ENCODE results near the gene ABCC6. TPM values are rescaled to one million over a fixed set of nuclear protein-coding genes. Genes with fewer than 3 reads are reported as not detected.

The ABCC6 gene
- total RNA-seq, 1 experiment from 2014 or later = 0.73 TPM

GRCh38 chr16:16171332-16171919 lies 51.9 kb downstream of the ABCC6 start:
- intact Hi-C loops (cut with micrococcal nuclease) = no loop called here
- Histone ChIP-seq H3K9ac (ENCODE audit: low read length) (no peak overlapping the region), H2AFZ (ENCODE audit: low read length) (no peak overlapping the region), H3K4me3 (ENCODE audit: low read length) (no peak overlapping the region), H3F3A (ENCODE audit: low read length, unreplicated experiment) (no peaks in the 10 kb centered on the region), H3K27ac (ENCODE audit: low read length) (no peak overlapping the region), H3K79me2 (ENCODE audit: low read length) (no peaks in the 10 kb centered on the region), H3K4me2 (ENCODE audit: low read length) (no peak overlapping the region), H3K36me3 (ENCODE audit: low read depth, low read length) (no peaks in the 10 kb centered on the region), H3K9me3 (ENCODE audit: low read length) (no peaks in the 10 kb centered on the region), H3K27me3 (ENCODE audit: low read length) (no peaks in the 10 kb centered on the region), H3K4me1 (ENCODE audit: insufficient read depth, low read length) (no peaks in the 10 kb centered on the region), H4K20me1 (ENCODE audit: low read length) (no peaks in the 10 kb centered on the region), H3K9me2 (replicated peaks; ENCODE audit: low read length) (no peaks in the 10 kb centered on the region)
- ChIA-PET POLR2A (ENCODE audit: unreplicated experiment) (no interaction called here), CTCF (no interaction called here)
- ATAC-seq (no peak), DNase-seq (no peak)
- TF ChIP-seq EZH2phosphoT487 (IDR thresholded peaks at IDR 0.05; ENCODE audit: borderline replicate concordance, low read length) (no peak), EZH2 (IDR thresholded peaks at IDR 0.05; ENCODE audit: low read length, unreplicated experiment) (no peak), CTCF (conservative IDR thresholded peaks at IDR 0.05; ENCODE audit: low read depth, low read length) (no peak)
- no TSS peak for BruUV-seq (replicated peaks)

GRCh38 chr16:16169615-16170014 lies 53.7 kb downstream of the ABCC6 start:
- intact Hi-C loops (cut with micrococcal nuclease) = no loop called here
- Histone ChIP-seq H2AFZ (ENCODE audit: low read length) (no peak overlapping the region), H3K27me3 (ENCODE audit: low read length) (no peaks in the 10 kb centered on the region), H3K9me3 (ENCODE audit: low read length) (no peaks in the 10 kb centered on the region), H3K4me1 (ENCODE audit: insufficient read depth, low read length) (no peaks in the 10 kb centered on the region), H3K79me2 (ENCODE audit: low read length) (no peaks in the 10 kb centered on the region), H3K9ac (ENCODE audit: low read length) (no peak overlapping the region), H3K27ac (ENCODE audit: low read length) (no peak overlapping the region), H3K9me2 (replicated peaks; ENCODE audit: low read length) (no peaks in the 10 kb centered on the region), H3K4me2 (ENCODE audit: low read length) (no peak overlapping the region), H3F3A (ENCODE audit: low read length, unreplicated experiment) (no peaks in the 10 kb centered on the region), H3K36me3 (ENCODE audit: low read depth, low read length) (no peaks in the 10 kb centered on the region), H4K20me1 (ENCODE audit: low read length) (no peaks in the 10 kb centered on the region), H3K4me3 (ENCODE audit: low read length) (no peak overlapping the region)
- no peak for ATAC-seq
- CTCF ChIA-PET = no interaction called here
- DNase-seq = no peak
- BruUV-seq (replicated peaks) = no TSS peak
- POLR2A ChIA-PET (ENCODE audit: unreplicated experiment) = no interaction called here
- TF ChIP-seq EZH2phosphoT487 (IDR thresholded peaks at IDR 0.05; ENCODE audit: borderline replicate concordance, low read length) (no peak), EZH2 (IDR thresholded peaks at IDR 0.05; ENCODE audit: low read length, unreplicated experiment) (no peak), CTCF (conservative IDR thresholded peaks at IDR 0.05; ENCODE audit: low read depth, low read length) (no peak)

GRCh38 chr16:16168431-16168830 lies 54.9 kb downstream of the ABCC6 start:
- Histone ChIP-seq H3K4me3 (ENCODE audit: low read length) (no peak overlapping the region), H2AFZ (ENCODE audit: low read length) (no peak overlapping the region), H3K4me2 (ENCODE audit: low read length) (no peak overlapping the region), H3K36me3 (ENCODE audit: low read depth, low read length) (no peaks in the 10 kb centered on the region), H3K9me3 (ENCODE audit: low read length) (no peaks in the 10 kb centered on the region), H3F3A (ENCODE audit: low read length, unreplicated experiment) (no peaks in the 10 kb centered on the region), H4K20me1 (ENCODE audit: low read length) (no peaks in the 10 kb centered on the region), H3K9me2 (replicated peaks; ENCODE audit: low read length) (no peaks in the 10 kb centered on the region), H3K27me3 (ENCODE audit: low read length) (no peaks in the 10 kb centered on the region), H3K9ac (ENCODE audit: low read length) (no peak overlapping the region), H3K27ac (ENCODE audit: low read length) (no peak overlapping the region), H3K79me2 (ENCODE audit: low read length) (no peaks in the 10 kb centered on the region), H3K4me1 (ENCODE audit: insufficient read depth, low read length) (no peaks in the 10 kb centered on the region)
- ChIA-PET CTCF (no interaction called here), POLR2A (ENCODE audit: unreplicated experiment) (no interaction called here)
- TF ChIP-seq EZH2 (IDR thresholded peaks at IDR 0.05; ENCODE audit: low read length, unreplicated experiment) (no peak), CTCF (conservative IDR thresholded peaks at IDR 0.05; ENCODE audit: low read depth, low read length) (no peak), EZH2phosphoT487 (IDR thresholded peaks at IDR 0.05; ENCODE audit: borderline replicate concordance, low read length) (no peak)
- no TSS peak for BruUV-seq (replicated peaks)
- intact Hi-C loops (cut with micrococcal nuclease) = no loop called here
- no peak for DNase-seq
- ATAC-seq = no peak

Measured in PC-3 (cell line).